Left lung (tissue), 10 donors: ENCODE data around the gene VBP1. TPM values are rescaled to one million over a fixed set of nuclear protein-coding genes. Genes with fewer than 3 reads are reported as not detected.
"Not testable (repeated sequence)": the region's sequence is repeated elsewhere in the genome, so short reads cannot be mapped to it uniquely, and the experiment has no call there.

Experiments used
- ATAC-seq: fragments of 200-7000 bp; cut with Tn5 transposase; one replicate; pipeline ENCODE4 v1.9.1; 2020; ENCODE audit warnings: moderate library complexity
- DNase-seq, 4 donors: peaks; one replicate each; pipeline ENCODE4 v3.0.0-alpha.2; 2013 to 2020
- H3K27ac ChIP-seq, 2 donors: fragments of 200-600 bp; sonication (generic) in 1 of 2; one replicate each; pipeline versions ENCODE4 v1.5.0 to v1.8.0; 2020 to 2021
- H3K27me3 ChIP-seq, 2 donors: fragments of 200-600 bp; sonication (generic) in 1 of 2; one replicate each; pipeline versions ENCODE4 v1.5.0 to v1.8.0; 2020 to 2021
- H3K36me3 ChIP-seq, 2 donors: fragments of 200-600 bp; sonication (generic) in 1 of 2; one replicate each; pipeline versions ENCODE4 v1.5.0 to v1.8.0; 2020 to 2021
- H3K4me1 ChIP-seq, 2 donors: fragments of 200-600 bp; one replicate each; pipeline ENCODE4 v1.8.0; 2021
- H3K4me3 ChIP-seq, 2 donors: fragments of 200-600 bp; sonication (generic) in 1 of 2; one replicate each; pipeline versions ENCODE4 v1.5.0 to v1.8.0; 2020 to 2021; ENCODE audit warnings: mild to moderate bottlenecking in 1 of 2
- H3K9me3 ChIP-seq, 2 donors: fragments of 200-600 bp; sonication (generic) in 1 of 2; one replicate each; pipeline versions ENCODE4 v1.5.0 to v1.8.0; 2020 to 2021
- CTCF ChIP-seq, 2 donors: fragments of 200-600 bp; sonication (generic) in 1 of 2; IDR thresholded peaks; one replicate each; pipeline versions ENCODE4 v1.5.0 to v1.8.0; 2021; ENCODE audit warnings: antibody characterized with exemption in 2 of 2
- intact Hi-C, 2 donors: fragments of 100-400 bp; cut with DNase I; formaldehyde crosslinking; loops; one replicate each; pipeline versions ENCODE4 v1.11.2 to v1.14.2; 2022
- polyA plus RNA-seq, 6 donors: library from polyadenylated mRNA; unstranded; fragments of 120-200 nt; gene quantifications; one replicate each; pipeline ENCODE4 v1.2.1, GENCODE V29; 2013; ENCODE audit not compliant: insufficient read length in 6 of 6
- total RNA-seq, 2 donors: library from RNA; stranded (reverse); fragmentation: NEBNext Ultra II Directional; extraction: Animal tissue kit (Norgen Biotek cat#: 25700); gene quantifications; one replicate each; pipeline ENCODE4 v1.2.1, GENCODE V29; 2021
- donor health status: DM: no; HTN: yes; CAD: no.
- donor health status: DM: no; HTN: no; CAD: no.

The VBP1 gene
- total and polyA plus RNA-seq, 8 donors = 40.3 to 73.8 (median 65.6) TPM

- no peak for ATAC-seq
- H3K36me3 ChIP-seq = no peaks in the 10 kb centered on the region
- DNase-seq = no peak
- H3K4me1 ChIP-seq = no peaks in the 10 kb centered on the region
- peaks cover 0 to 5% of the 10 kb centered on the region in 2 donors for H3K27me3 ChIP-seq
- H3K9me3 ChIP-seq = no peaks in the 10 kb centered on the region
- no peak overlapping the region for H3K27ac ChIP-seq
- H3K4me3 ChIP-seq = no peak overlapping the region
- intact Hi-C loops = no loop called here
- TF ChIP-seq CTCF (IDR thresholded peaks at IDR 0.05) = no peak
Observed at GRCh38 chrX:155262970-155263754, 46.9 kb downstream of the VBP1 start.

- Histone ChIP-seq H3K9me3 (no peaks in the 10 kb centered on the region), H3K36me3 (no peaks in the 10 kb centered on the region), H3K27ac (no peak within 1 kb of the TSS), H3K4me1 (no peaks in the 10 kb centered on the region), H3K27me3 (peaks cover 0 to 5% of the 10 kb centered on the region in 2 donors), H3K4me3 (peak within 1 kb of the TSS; percentile 14 to 41)
- intact Hi-C loops = no loop called here
- ATAC-seq (peak; percentile 81), DNase-seq (peak in 3 of 4 donors; percentile 7 to 83 (median 16))
- TF ChIP-seq CTCF (IDR thresholded peaks at IDR 0.05) = no peak
Observed at GRCh38 chrX:155263854-155264628, 47.8 kb downstream of the VBP1 start, which contains the start of gene RAB39B. RAB39B (minus strand) TSS chrX:155264491; CDS start chrX:155264288, 203 bp downstream.

- ATAC-seq (no peak), DNase-seq (no peak)
- no peak overlapping the region for H3K27ac ChIP-seq
- intact Hi-C loops = no loop called here
- H3K9me3 ChIP-seq = no peaks in the 10 kb centered on the region
- peaks cover 0 to 5% of the 10 kb centered on the region in 2 donors for H3K27me3 ChIP-seq
- no peaks in the 10 kb centered on the region for H3K4me1 ChIP-seq
- no peaks in the 10 kb centered on the region for H3K36me3 ChIP-seq
- H3K4me3 ChIP-seq = no peak overlapping the region
- no peak for TF ChIP-seq CTCF (IDR thresholded peaks at IDR 0.05)
Observed at GRCh38 chrX:155266439-155266838, 50.2 kb downstream of the VBP1 start.

- H3K27me3 ChIP-seq, H3K27ac ChIP-seq, intact Hi-C loops, H3K9me3 ChIP-seq, H3K4me1 ChIP-seq, ATAC-seq, H3K36me3 ChIP-seq, DNase-seq, H3K4me3 ChIP-seq: not testable (repeated sequence)
Observed at GRCh38 chrX:155267995-155268394, 51.7 kb downstream of the VBP1 start.

- DNase-seq (no peak), ATAC-seq (no peak)
- TF ChIP-seq CTCF (IDR thresholded peaks at IDR 0.05) = no peak
- Histone ChIP-seq H3K4me3 (no peak overlapping the region), H3K4me1 (no peaks in the 10 kb centered on the region), H3K36me3 (no peaks in the 10 kb centered on the region), H3K9me3 (no peaks in the 10 kb centered on the region), H3K27ac (no peak overlapping the region), H3K27me3 (no peaks in the 10 kb centered on the region)
- intact Hi-C loops = no loop called here
Observed at GRCh38 chrX:155270969-155271368, 54.7 kb downstream of the VBP1 start.
